PC-3 (cell line): Measurements from ENCODE around the gene FAM161A. TPM values are rescaled to one million over a fixed set of nuclear protein-coding genes. Genes with fewer than 3 reads are reported as not detected.

Experiments
- ATAC-seq: fragments of 200-7000 bp; cut with Tn5 transposase; 2 replicates; pipeline ENCODE4 v1.9.1; 2020; ENCODE audit warnings: mild to moderate bottlenecking, moderate library complexity
- BruUV-seq: library from RNA; stranded (reverse); fragments of 400-500 nt; replicated peaks from 2 replicates; lab custom pipeline; 2021; lab: Mats Ljungman, UMichigan
- CTCF ChIA-PET: fragments of 300-600 bp; sonication (Branson Sonifier 250); formaldehyde crosslinking; loops from one replicate; lab custom pipeline; 2022; ENCODE audit warnings: antibody characterized with exemption; lab: Charles Lee
- POLR2A ChIA-PET: fragments of 300-600 bp; sonication (Branson Sonifier 250); formaldehyde crosslinking; loops from one replicate; lab custom pipeline; 2022; ENCODE audit warnings: antibody characterized with exemption; ENCODE audit not compliant: unreplicated experiment; lab: Charles Lee
- DNase-seq: peaks from one replicate; pipeline ENCODE4 v3.0.0-alpha.2; 2015
- H2AFZ ChIP-seq: fragments of 300-600 bp; sonication (generic); 2 replicates; pipeline ENCODE4 v1.6.0; 2016; ENCODE audit warnings: antibody characterized with exemption, low read length
- H3F3A ChIP-seq: fragments of 300-600 bp; sonication (generic); one replicate; pipeline ENCODE4 v1.6.0; 2017; ENCODE audit warnings: antibody characterized with exemption, low read length, control low read depth, mild to moderate bottlenecking; ENCODE audit not compliant: unreplicated experiment
- H3K27ac ChIP-seq: fragments of 300-600 bp; sonication (generic); 2 replicates; pipeline ENCODE4 v1.5.1; 2016; ENCODE audit warnings: mild to moderate bottlenecking, low read length
- H3K27me3 ChIP-seq: fragments of 300-600 bp; sonication (generic); 2 replicates; pipeline ENCODE4 v1.6.1; 2016; ENCODE audit warnings: low read length, mixed read lengths
- H3K36me3 ChIP-seq: fragments of 300-600 bp; sonication (generic); 2 replicates; pipeline ENCODE4 v1.6.1; 2016; ENCODE audit warnings: low read depth, mixed run types, low read length, mixed read lengths
- H3K4me1 ChIP-seq: fragments of 300-600 bp; sonication (generic); 2 replicates; pipeline ENCODE4 v1.5.1; 2016; ENCODE audit warnings: low read length; ENCODE audit not compliant: insufficient read depth
- H3K4me2 ChIP-seq: fragments of 300-600 bp; sonication (generic); 2 replicates; pipeline ENCODE4 v1.6.0; 2016; ENCODE audit warnings: low read length
- H3K4me3 ChIP-seq: fragments of 300-600 bp; sonication (generic); 2 replicates; pipeline ENCODE4 v1.5.1; 2016; ENCODE audit warnings: mild to moderate bottlenecking, low read length, mixed read lengths
- H3K79me2 ChIP-seq: fragments of 300-600 bp; sonication (generic); 2 replicates; pipeline ENCODE4 v1.6.1; 2017; ENCODE audit warnings: low read length, mixed read lengths
- H3K9ac ChIP-seq: fragments of 300-600 bp; sonication (generic); 2 replicates; pipeline ENCODE4 v1.6.0; 2016; ENCODE audit warnings: mild to moderate bottlenecking, low read length
- H3K9me2 ChIP-seq: fragments of 300-600 bp; sonication (generic); replicated peaks from 2 replicates; pipeline ENCODE4 v1.6.1; 2016; ENCODE audit warnings: mixed run types, low read length, mixed read lengths
- H3K9me3 ChIP-seq: fragments of 300-600 bp; sonication (generic); 2 replicates; pipeline ENCODE4 v1.6.1; 2016; ENCODE audit warnings: low read length, mixed read lengths
- H4K20me1 ChIP-seq: fragments of 300-600 bp; sonication (generic); 2 replicates; pipeline ENCODE4 v1.6.1; 2016; ENCODE audit warnings: low read length, mixed read lengths
- EZH2 ChIP-seq: fragments of 300-600 bp; sonication (generic); IDR thresholded peaks from one replicate; pipeline ENCODE4 v1.6.1; 2017; ENCODE audit warnings: antibody characterized with exemption, mild to moderate bottlenecking, low read length; ENCODE audit not compliant: unreplicated experiment
- EZH2phosphoT487 ChIP-seq: fragments of 300-600 bp; sonication (generic); IDR thresholded peaks from 2 replicates; pipeline ENCODE4 v1.6.1; 2018; ENCODE audit warnings: mild to moderate bottlenecking, antibody characterized with exemption, low read length, borderline replicate concordance
- intact Hi-C: fragments of 100-400 bp; cut with micrococcal nuclease; formaldehyde crosslinking; loops from 2 replicates; pipeline ENCODE4 v1.9.0; 2023
- total RNA-seq: library from RNA; depleted of rRNA; stranded (reverse); fragments of >200 nt; gene quantifications from 2 replicates; pipeline ENCODE4 v1.2.3, GENCODE V29; 2014
- TF ChIP-seq, protein P1 (sequence below): fragments of 300-600 bp; sonication (generic); conservative IDR thresholded peaks from 2 replicates; pipeline ENCODE4 v1.5.1; 2017; ENCODE audit warnings: antibody characterized with exemption, low read depth, mild to moderate bottlenecking, low read length

Gene FAM161A
- total RNA-seq, 1 experiment from 2014 or later: 3.2 TPM

DNA sequence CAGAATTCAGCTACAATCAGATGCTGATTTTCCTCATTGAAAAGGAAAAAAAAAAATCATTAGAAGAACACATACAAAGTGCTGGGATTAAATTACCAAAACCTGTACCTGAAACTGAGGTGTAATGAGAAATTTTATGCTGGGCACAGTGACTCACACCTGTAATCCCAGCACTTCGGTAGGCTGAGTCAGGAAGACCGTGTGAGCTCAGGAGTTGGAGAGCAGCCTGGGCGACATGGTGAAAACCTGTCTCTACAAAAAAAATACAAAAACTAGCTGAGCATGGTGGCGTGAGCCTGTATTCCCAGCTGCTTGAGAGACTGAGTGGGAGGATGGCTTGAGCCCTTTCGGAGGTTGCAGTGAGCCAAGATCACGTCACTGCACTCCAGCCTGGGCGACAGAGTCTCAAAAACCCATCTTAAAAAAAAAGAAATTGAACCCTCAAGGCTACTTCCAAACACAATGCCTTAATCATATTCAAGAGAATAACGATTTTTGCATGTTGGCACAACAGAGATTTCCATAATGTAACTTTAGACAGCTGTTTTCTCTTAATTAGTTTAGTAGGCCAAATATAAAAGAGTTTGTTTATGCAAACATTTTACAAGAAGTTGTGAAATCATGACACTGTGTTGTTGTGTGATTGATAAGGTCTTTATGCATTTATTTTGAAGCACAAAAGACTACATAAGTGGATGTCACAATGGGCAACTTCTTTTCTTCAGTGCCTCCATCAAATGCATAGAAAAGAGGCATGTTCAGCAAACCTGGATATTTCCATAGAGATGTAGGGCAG lies 63.9 kb downstream of the FAM161A start:
- Histone ChIP-seq H3K4me1 (peaks cover 7% of the 10 kb centered on the region), H3K9me2 (no peaks in the 10 kb centered on the region), H2AFZ (0 out of 2 replicates have a peak overlapping the region, but pooled peaks have one; percentile 19), H3K27ac (no peak overlapping the region), H3K4me3 (no peak overlapping the region), H3K36me3 (no peaks in the 10 kb centered on the region), H3K9ac (no peak overlapping the region), H3K4me2 (no peak overlapping the region), H3K79me2 (no peaks in the 10 kb centered on the region), H3K9me3 (no peaks in the 10 kb centered on the region), H3K27me3 (no peaks in the 10 kb centered on the region), H4K20me1 (no peaks in the 10 kb centered on the region), H3F3A (no peaks in the 10 kb centered on the region)
- DNase-seq: peak; percentile 64
- no peak for ATAC-seq
- no TSS peak for BruUV-seq
- CTCF ChIA-PET: interaction anchor here (0.5 to 0.7 kb wide), 3 partner anchors 26 to 214 kb away, joined by 3 to 4 read pairs (median 3); no protein-coding TSS in a partner anchor
- intact Hi-C loops: loop anchor here (5.0 kb wide), 1 partner anchor 83 kb away; no protein-coding TSS in a partner anchor
- POLR2A ChIA-PET: no interaction called here
- TF ChIP-seq EZH2 (no peak), EZH2phosphoT487 (no peak)
- TF ChIP-seq, protein P1, sequence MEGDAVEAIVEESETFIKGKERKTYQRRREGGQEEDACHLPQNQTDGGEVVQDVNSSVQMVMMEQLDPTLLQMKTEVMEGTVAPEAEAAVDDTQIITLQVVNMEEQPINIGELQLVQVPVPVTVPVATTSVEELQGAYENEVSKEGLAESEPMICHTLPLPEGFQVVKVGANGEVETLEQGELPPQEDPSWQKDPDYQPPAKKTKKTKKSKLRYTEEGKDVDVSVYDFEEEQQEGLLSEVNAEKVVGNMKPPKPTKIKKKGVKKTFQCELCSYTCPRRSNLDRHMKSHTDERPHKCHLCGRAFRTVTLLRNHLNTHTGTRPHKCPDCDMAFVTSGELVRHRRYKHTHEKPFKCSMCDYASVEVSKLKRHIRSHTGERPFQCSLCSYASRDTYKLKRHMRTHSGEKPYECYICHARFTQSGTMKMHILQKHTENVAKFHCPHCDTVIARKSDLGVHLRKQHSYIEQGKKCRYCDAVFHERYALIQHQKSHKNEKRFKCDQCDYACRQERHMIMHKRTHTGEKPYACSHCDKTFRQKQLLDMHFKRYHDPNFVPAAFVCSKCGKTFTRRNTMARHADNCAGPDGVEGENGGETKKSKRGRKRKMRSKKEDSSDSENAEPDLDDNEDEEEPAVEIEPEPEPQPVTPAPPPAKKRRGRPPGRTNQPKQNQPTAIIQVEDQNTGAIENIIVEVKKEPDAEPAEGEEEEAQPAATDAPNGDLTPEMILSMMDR: no peak

DNA sequence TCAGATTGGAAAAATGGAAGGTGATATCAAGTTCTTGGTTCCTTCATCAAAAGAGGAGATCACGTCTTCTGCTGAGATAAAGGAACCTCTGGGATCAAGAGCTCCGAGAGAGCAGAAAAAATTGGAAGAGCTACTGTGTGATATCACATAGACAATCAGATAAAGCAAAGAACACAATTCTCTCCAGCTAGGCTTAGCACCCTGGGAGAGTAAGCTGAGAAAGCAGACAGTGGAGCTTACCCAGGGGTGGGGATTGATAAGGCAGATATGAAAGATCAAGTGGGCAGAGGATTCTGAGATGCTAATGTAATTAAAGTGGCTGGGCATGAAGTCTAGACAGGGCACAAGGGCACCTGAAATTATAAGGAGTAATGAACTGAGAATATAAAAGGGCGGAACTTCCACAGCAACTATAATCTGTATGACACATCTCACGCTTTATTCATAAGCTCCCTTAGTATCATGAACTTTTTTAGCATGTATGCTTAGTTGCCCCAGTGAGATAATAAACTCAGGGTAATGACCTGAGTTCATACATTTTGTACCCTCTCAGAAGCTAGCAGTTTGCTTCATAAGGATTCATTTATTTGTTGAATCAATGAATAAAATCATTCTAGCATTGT lies 65.8 kb downstream of the FAM161A start:
- Histone ChIP-seq H3K27me3 (no peaks in the 10 kb centered on the region), H3K4me3 (no peak overlapping the region), H3K79me2 (no peaks in the 10 kb centered on the region), H3K4me1 (peaks cover 7% of the 10 kb centered on the region), H3K36me3 (no peaks in the 10 kb centered on the region), H3K27ac (no peak overlapping the region), H3K9ac (no peak overlapping the region), H3K9me2 (no peaks in the 10 kb centered on the region), H3K4me2 (no peak overlapping the region), H3F3A (no peaks in the 10 kb centered on the region), H2AFZ (no peak overlapping the region), H3K9me3 (no peaks in the 10 kb centered on the region), H4K20me1 (no peaks in the 10 kb centered on the region)
- ChIA-PET CTCF (no interaction called here), POLR2A (no interaction called here)
- TF ChIP-seq EZH2: no peak
- TF ChIP-seq, protein P1: no peak
- TF ChIP-seq EZH2phosphoT487: no peak
- BruUV-seq: no TSS peak
- DNase-seq (no peak), ATAC-seq (no peak)
- intact Hi-C loops: no loop called here

DNA sequence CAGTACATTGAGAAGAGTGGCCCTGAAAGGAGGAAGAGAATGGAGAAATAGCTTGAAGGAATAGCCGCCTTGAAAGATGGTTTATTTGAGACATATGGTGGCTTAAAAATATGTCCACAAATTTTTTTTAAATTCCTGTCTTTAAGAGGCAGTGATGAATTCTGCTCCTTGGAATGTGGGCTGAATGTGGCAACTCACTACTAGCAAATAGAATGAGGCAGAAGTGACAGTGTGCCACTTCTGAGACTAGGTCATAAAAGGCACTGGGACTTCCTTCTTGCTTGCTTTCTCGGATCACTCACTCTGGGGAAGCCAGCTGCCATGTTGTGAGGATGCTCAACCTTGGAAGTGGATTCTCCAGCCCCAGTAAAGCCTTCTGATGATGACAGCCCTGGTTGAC lies 67.0 kb downstream of the FAM161A start:
- TF ChIP-seq EZH2phosphoT487 (no peak), EZH2 (no peak)
- TF ChIP-seq, protein P1: no peak
- no peak overlapping the region for H3K9ac ChIP-seq
- no peaks in the 10 kb centered on the region for H3K9me2 ChIP-seq
- DNase-seq (no peak), ATAC-seq (no peak)
- H3K27ac ChIP-seq: no peak overlapping the region
- no peak overlapping the region for H2AFZ ChIP-seq
- H3K4me3 ChIP-seq: no peak overlapping the region
- ChIA-PET CTCF (no interaction called here), POLR2A (no interaction called here)
- H3F3A ChIP-seq: no peaks in the 10 kb centered on the region
- H3K9me3 ChIP-seq: no peaks in the 10 kb centered on the region
- H3K36me3 ChIP-seq: no peaks in the 10 kb centered on the region
- H3K27me3 ChIP-seq: no peaks in the 10 kb centered on the region
- H3K4me1 ChIP-seq: peaks cover 7% of the 10 kb centered on the region
- BruUV-seq: no TSS peak
- H4K20me1 ChIP-seq: no peaks in the 10 kb centered on the region
- no peak overlapping the region for H3K4me2 ChIP-seq
- no peaks in the 10 kb centered on the region for H3K79me2 ChIP-seq
- intact Hi-C loops: no loop called here
